NCI-H345 treated with DMSO at 0.1 percent for 48 hours (cell line): Measurements from ENCODE around the gene MBTPS1.

Experiments
- DNase-seq: peaks from one replicate; lab custom pipeline; 2025; ENCODE audit not compliant: unreplicated experiment; lab: John Stamatoyannopoulos, UW

MBTPS1 gene

GRCh38 chr16:84040226-84040822, 76.4 kb downstream of the MBTPS1 start:
- no peak for DNase-seq

DNA sequence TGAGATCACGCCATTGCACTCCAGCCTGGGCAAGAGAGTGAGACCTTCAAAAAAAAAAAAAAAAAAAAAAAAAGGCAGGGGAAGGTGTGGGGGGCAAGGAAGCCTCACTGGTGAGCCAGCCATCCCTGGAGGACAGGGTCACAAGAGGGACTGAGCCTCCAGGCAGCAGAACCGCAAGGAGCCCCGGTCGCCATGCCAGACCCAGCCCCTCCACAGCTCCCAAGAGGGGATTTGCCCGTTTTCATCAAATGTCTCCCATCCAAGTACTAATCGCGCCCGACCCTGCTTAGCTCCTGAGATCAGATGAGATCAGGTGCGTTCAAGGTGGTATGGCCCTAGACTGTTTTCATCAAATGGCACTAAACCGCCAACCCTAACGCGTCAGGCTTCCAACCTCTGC, 77.0 kb downstream of the MBTPS1 start:
- DNase-seq: no peak

- no peak for DNase-seq
Observed at GRCh38 chr16:84038469-84038868, 78.3 kb downstream of the MBTPS1 start.

DNA sequence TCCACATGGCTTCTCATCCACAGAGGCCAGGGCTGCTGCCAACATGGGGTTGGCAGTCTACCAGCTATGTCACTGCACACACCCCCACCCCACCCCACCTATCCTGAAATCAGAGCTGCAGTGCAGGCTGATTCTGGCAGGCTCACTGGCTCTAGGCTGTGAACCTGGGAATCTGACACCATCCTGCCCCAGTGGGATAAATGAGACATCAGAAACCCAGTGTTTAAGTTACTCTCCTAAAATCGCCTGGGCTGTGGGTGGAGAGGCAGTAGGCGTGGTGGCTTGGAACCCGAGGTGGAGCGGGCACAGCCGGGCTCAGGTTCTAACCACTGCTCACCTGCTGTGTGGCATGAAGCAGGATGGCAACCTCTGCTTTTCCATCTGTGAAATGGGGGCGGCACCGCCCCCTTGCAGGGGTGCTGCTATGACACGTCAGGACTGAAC, 79.7 kb downstream of the MBTPS1 start:
- DNase-seq: no peak

- DNase-seq: no peak
Observed at GRCh38 chr16:84036131-84036530, 80.6 kb downstream of the MBTPS1 start.

DNA sequence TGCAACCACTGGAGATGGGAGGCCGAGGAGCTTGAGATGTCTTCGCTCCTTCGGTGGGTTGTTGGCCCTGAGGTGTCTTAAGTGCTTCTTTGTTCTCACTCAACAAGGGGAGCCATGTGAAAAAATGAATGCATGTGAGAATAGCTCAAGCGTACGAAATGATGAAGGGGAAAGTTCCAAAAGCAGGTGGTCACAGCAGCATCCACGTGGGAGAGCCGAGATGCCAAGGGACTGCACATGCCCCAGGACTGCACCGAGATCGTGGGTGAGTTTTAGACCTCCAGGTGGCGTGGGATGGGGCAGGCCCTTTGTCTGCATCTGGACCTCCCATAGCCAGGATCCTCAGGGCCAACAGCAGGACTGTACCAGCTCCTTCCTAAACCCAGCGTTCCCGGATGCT, 82.2 kb downstream of the MBTPS1 start:
- no peak for DNase-seq

DNA sequence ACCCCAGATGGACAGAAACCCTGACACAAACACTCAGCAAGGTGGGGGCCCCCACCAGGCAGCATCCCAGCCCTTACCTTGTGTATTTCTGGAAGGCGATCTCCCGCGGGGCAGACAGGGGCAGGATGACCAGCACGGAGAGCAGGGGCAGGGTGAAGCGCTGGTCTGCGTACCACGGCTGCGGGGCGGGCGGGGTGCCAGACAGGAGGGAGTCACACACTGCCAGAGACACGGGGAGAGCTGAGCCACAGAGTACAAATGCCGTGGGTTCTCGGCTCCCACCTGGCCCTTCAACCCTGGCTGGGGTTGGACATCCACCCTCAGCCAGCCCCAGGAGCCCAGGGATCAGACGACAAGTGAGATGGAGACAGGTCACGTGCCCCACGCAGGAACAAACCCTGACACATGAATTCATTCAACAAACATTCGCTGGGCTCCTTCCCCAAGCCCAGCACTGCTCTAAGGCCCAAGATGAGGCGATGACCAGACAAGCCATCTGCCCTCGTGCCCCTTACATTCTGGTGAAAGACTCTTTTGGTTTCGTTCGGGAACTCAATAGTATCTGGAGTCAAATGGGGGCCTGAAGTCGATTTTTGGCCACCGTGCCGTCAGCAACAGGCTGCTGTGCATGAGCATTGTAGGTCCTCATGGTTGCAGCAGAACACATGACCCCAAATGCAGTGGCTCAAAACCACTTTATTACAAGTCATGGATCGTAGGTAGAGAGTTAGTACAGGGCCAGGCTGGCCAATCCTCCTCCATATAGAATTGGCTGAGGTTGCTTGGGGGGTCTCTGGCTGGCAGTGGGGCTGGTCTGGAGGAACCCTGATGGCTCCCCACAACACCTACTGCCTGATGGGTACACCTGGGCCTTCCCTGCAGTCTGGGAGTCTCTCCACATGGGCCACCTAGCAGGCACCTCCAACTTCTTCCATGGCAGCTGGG, 83.2 kb downstream of the MBTPS1 start:
- DNase-seq: no peak

- peak; percentile 68 for DNase-seq
Observed at GRCh38 chr16:84032458-84033178, 84.1 kb downstream of the MBTPS1 start.

DNA sequence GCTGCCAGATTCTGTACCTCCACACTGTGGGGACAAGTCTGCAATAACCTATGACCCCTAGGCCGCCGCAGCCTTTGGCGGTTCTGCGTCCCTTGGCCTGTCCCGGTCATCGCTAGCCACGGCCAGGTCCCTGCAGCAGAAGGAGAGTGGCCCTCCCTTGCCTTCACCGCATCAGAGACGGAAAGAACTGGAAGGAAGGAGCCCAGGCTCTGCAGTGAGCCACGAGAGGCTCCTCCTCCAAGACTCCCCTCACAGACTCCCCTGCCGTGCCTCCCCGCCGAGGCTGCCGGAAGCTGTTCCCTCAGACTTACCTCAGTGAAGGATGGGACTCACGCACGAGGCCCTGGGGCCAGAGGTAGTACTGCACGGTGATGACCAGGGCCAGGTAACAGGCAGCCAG, 85.2 kb downstream of the MBTPS1 start:
- DNase-seq: no peak

DNA sequence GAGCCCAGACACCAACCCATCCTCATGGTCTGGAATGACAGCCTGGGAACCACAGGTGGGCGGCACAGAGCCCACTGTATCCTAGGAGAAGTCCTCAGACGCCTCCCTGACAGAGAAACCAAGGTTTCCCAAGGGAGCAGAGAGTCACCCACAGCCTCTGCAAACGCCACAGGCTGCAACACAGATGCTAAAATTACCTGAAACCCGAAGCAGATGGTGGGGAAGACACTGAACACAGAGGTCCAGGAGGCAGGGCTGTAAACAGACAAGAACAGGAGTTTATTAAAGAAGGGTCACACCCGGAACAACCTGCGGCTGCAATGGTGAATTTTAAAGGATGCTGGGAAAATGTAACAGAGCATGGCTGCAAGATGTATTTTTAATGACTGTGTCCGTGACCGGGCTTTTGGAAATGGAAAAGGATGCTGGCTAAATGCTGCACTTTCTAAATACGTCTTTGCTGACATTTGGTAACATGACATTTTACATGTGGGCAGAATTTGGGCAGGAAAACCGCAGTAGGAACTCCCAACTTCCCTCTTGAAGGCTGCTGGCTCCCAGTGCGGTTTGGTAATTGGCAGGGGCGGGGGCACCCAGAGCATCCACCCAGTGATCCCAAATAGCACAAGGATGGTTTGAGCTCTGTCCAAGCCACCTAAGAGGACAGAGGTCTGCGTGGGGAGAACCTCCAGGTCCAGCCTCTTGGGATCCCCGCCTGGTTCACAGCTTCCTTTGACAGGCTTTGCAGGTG, 87.3 kb downstream of the MBTPS1 start:
- no peak for DNase-seq

DNA sequence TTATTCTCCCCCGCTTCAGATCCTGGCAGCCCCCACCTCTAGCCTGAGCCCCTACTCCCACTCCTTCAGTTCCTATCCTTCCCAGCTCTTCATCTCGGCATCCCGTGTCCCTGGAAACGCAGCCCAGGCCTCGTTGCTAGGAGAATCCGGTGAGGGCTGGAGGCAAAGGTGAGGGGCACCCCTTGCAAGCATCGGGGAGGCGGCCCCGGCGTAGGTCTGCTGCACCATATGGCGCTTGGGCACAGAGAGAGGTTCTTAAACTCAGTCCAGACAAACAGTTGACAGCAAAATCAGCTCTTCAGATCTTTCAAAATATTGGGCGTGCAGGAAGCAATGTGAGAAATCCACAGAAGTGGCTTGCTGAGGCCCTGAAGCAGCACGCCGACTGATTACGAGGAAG, 89.1 kb downstream of the MBTPS1 start:
- DNase-seq: no peak

GRCh38 chr16:84026606-84027005, 90.1 kb downstream of the MBTPS1 start:
- DNase-seq: no peak

- DNase-seq: no peak
Observed at GRCh38 chr16:84024854-84025253, 91.9 kb downstream of the MBTPS1 start.

GRCh38 chr16:84022644-84023043, 94.1 kb downstream of the MBTPS1 start:
- no peak for DNase-seq

GRCh38 chr16:84021488-84021887, 95.3 kb downstream of the MBTPS1 start:
- no peak for DNase-seq

DNA sequence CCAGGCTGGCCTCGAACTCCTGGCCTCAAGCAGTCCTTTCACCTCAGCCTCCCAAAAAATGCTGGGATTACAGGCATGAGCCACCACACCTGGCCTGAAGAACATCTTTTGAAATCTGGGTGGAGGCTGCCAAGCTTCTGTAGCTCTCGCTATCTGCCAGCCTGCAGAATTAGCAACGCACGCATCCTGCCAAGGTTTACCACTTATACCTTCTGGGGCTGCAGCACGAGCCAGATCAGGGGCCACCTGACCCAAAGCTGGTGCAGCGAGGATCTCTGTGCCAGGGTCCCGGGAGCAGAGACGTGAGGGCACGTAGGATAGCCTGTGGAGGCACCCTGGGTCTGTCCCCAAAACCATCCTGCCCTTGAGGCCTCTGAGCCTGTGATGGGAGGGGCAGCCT, 96.4 kb downstream of the MBTPS1 start:
- no peak for DNase-seq

DNA sequence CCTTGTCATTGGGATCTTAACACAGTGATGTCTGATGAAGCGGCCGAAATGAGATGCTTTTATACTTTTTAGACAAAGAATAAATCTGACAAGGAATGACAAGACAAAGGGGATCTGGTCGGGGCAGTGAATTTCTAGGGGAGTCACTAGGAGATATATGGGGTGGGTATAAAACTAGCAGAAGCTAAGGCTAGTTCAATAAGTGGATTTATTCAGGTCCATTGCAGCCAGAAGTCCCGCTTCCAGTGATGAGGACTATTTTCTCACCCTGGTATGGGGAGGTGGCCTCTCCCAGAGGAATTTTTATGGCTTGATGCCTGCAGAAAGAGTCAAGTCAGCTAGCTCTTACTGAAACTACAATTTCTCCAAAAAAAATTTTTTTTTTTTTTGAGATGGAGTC, 98.0 kb downstream of the MBTPS1 start:
- DNase-seq: no peak

GRCh38 chr16:84016477-84016876, 100.3 kb downstream of the MBTPS1 start:
- DNase-seq: no peak

DNA sequence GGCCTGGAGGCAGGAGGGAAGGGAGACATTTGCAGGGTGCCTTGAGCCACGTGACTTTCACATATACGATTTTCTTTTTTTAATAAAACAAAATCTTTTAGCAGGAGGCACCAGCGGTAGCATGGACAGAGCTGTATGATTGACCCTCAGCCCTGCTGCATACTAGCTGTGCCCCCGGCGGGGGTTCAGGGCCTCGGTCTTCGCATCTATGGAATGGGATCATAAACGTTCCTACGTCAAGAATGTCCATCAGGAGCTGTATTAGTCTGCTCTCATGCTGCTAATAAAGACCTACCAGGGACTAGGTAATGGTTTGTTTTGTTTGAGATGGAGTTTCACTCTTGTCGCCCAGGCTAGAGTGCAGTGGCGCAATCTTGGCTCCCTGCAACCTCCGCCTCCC, 101.3 kb downstream of the MBTPS1 start:
- no peak for DNase-seq

DNA sequence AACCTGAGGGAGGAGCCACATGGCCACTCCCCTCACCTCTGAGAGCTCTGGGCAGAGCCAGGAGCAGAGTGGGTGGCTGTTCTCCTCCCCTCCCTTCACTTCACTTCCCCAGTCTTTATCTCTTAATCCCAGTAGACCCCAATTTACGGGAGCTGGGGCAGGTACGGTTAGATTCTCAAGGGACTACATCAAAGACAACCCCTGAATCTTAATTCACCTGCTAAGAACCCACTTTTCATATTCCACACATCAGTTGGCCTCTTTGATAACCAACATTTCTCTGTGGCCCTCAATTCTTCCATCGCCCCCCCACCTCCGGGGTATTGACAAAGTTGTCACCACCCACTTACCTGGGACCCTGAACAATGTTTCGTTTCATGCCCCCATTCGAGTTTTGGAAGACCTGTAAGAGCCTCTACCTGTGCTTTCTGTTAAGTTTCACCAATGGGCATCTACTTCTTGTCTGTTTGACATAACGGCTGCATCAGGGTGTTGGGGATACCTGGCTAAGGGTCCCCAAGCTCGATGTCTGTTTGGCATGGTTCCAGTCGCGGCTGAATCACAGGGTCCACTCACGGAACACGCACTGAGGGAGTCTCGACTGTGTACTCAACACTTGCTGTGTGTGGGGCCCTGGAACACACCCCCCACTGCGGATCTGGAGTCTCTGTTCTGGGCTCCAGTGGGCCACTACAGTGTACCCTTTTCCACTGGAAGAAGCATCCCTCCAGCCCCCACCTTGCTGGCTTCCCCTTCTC, 102.0 kb downstream of the MBTPS1 start:
- DNase-seq: no peak
